Middle frontal gyrus (tissue), 1 donor: ENCODE measurements around the gene H19.

Source experiments
- DNase-seq: peaks from one replicate; pipeline ENCODE4 v3.0.0-alpha.2; 2015; ENCODE audit warnings: low spot score; ENCODE audit errors: extremely low spot score

Gene H19

GRCh38 chr11:1947592-1948237 lies 49.9 kb downstream of the H19 start:
- no peak for DNase-seq

- DNase-seq: no peak
Measured at GRCh38 chr11:1946812-1947484, 50.7 kb downstream of the H19 start, which contains the start of gene MRPL23. Gene MRPL23 (plus strand): TSS chr11:1947332. CDS start chr11:1947363, 31 bp downstream.
